Omental fat pad (tissue), 4 donors: Measurements from ENCODE around the gene MAIP1. TPM values are rescaled to one million over a fixed set of nuclear protein-coding genes. Genes with fewer than 3 reads are reported as not detected.
A peak's percentile ranks its signal among the peaks of the same experiment; 100 is the strongest.

Source experiments
- ATAC-seq: fragments of 150-250 bp; one replicate; pipeline ENCODE4 v1.9.1; 2016; ENCODE audit warnings: mild to moderate bottlenecking, moderate library complexity; ENCODE audit not compliant: low FRiP score
- DNase-seq: peaks from one replicate; pipeline ENCODE4 v3.0.0-alpha.2; 2019; ENCODE audit warnings: low spot score
- total RNA-seq, 4 donors: library from RNA; depleted of rRNA; stranded (reverse); fragments of >200 nt; gene quantifications; one replicate each; pipeline ENCODE4 v1.1.0, GENCODE V29; 2016
- TF ChIP-seq, protein P1 (sequence below), 3 donors: fragments of 450-650 bp; IDR thresholded peaks; one replicate each; pipeline ENCODE4 v1.5.1; 2016 to 2017; ENCODE audit warnings: antibody characterized with exemption in 3 of 3, mild to moderate bottlenecking in 3 of 3, moderate library complexity in 2 of 3

Gene MAIP1
- total RNA-seq, 4 donors from 2014 or later: 10.2 to 21.7 (median 20.0) TPM

DNA sequence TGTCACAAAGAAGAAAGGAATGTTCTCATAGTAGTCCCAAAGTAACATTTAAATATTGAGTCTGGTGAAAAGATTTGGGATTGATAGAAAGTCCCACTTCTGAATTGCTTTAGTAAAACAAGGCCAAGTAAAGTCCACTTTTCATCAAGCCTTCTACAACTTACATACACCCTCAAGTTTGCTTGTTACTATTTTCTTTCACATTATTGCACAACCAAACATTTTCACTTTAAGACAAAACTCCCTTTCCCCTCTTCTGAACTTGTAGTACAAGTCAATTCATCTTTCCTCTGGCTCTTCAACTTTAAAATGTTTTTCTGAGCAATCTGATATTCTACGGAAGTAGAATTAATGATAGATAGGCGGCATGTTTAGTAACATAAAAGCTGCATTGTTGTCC lies 11.0 kb downstream of the MAIP1 start:
- TF ChIP-seq, protein P1, sequence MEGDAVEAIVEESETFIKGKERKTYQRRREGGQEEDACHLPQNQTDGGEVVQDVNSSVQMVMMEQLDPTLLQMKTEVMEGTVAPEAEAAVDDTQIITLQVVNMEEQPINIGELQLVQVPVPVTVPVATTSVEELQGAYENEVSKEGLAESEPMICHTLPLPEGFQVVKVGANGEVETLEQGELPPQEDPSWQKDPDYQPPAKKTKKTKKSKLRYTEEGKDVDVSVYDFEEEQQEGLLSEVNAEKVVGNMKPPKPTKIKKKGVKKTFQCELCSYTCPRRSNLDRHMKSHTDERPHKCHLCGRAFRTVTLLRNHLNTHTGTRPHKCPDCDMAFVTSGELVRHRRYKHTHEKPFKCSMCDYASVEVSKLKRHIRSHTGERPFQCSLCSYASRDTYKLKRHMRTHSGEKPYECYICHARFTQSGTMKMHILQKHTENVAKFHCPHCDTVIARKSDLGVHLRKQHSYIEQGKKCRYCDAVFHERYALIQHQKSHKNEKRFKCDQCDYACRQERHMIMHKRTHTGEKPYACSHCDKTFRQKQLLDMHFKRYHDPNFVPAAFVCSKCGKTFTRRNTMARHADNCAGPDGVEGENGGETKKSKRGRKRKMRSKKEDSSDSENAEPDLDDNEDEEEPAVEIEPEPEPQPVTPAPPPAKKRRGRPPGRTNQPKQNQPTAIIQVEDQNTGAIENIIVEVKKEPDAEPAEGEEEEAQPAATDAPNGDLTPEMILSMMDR (IDR thresholded peaks at IDR 0.05): no peak
- no peak for ATAC-seq
- no peak for DNase-seq

DNA sequence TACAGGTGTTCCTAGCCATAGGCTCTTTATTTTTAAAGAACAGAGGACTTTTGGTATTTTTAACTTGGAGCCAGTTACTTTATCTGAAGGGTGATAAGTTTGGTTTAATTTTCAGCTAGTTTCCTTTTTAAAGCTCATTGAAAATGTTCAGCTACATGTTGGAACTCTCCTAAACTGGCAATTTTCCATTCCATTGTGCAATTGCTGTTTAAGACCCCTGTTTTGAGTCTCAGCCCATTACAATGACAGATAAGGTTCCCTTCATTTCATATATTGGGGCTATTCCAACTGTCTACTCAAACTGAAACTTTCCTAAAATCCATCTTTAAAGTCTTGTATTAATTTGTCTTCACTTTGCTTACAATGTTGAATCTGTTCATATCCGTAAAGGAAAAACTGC lies 11.6 kb downstream of the MAIP1 start:
- ATAC-seq (no peak), DNase-seq (no peak)
- TF ChIP-seq, protein P1 (IDR thresholded peaks at IDR 0.05): no peak

DNA sequence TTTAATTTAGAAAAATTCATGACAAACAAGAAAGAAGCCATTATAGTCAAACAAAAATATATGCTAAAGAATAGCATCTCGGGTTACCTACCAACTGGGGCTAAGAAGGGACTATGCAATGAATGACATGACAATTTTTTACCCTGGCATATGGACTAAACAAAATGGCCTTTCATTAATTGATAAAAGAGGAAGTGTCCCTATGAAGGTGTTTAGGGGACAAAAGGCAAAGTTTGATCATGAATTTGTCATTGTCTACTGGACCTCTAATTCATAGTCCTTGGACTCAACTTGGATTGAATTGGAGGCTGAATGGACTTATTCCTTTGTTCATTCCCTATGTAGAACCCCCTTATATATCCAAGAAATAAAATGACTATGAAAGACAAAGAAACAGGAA lies 12.7 kb downstream of the MAIP1 start:
- ATAC-seq: no peak
- no peak for DNase-seq
- TF ChIP-seq, protein P1 (IDR thresholded peaks at IDR 0.05): no peak

DNA sequence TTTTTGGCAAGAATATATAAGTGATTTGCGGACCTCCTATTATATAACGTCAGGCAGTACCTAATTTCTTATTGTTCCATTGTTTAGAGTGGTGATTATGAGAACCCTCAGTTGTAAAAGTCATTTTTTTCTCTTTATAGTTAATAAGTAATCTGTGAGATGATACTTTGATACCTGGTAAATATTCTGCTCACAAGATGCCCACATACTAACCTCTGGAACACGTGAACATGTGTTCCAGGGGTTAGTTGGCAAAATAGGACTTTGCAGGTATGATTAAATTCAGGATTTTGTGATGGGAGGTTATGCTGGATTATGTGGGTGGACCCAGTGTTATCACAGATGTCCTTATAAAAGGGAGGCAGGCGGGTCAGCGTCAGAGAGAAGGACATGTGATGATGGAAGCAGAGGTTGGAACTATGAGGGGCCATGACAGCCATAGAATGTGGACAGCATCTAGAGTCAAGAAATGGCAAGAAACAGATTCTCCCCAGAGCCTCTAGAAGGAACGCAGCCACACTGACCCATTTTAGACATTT lies 16.8 kb downstream of the MAIP1 start:
- DNase-seq (no peak), ATAC-seq (no peak)
- TF ChIP-seq, protein P1 (IDR thresholded peaks at IDR 0.05): no peak

DNA sequence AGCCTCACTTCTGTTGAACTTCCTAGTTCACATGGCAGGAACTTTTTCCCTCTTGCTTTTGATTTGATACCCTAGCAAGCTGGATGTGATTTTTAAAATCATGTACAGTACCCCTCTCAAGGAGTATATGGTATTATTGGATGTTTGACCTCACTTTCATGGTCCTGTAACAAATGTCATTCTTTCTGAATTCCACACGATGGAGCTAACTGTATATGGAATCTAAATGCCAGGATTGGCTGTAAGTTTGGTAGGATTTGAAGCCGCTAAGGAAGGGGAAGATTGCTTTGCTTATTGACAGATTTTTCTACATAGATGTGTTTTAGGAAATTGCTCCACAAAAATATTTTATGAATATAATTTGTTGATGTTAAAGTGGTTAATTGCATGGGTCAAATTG lies 18.3 kb downstream of the MAIP1 start:
- no peak for ATAC-seq
- DNase-seq: no peak
- TF ChIP-seq, protein P1 (IDR thresholded peaks at IDR 0.05): no peak

DNA sequence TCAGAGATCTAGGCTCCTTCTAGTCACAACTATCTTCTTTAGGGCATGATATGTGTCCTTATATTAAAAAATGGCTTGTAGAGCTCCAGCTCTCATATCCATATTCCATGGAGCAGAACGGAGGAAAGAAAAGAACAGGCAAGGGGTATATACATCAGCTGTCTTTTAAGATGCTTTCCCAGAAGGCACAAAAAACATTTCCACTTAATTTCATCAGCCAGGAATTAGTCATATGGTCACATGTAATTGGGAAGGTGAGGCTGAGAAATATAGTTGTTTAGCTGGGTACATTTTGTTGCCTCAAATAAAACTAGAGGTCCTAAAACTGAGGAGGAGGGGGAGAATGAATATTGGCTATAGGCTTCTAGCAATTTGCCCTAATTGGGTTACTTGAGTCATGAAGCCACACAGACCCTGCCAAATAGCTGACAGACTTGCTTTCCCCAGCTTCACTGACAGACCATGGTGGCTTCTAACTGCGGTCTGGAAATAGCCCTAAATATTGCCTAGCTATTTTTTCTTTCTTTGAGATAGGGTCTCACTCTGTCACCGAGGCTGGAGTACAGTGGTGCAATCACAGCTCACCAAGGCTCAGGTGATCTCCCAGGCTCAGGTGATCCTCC lies 20.0 kb downstream of the MAIP1 start:
- no peak for ATAC-seq
- TF ChIP-seq, protein P1 (IDR thresholded peaks at IDR 0.05): no peak
- no peak for DNase-seq

DNA sequence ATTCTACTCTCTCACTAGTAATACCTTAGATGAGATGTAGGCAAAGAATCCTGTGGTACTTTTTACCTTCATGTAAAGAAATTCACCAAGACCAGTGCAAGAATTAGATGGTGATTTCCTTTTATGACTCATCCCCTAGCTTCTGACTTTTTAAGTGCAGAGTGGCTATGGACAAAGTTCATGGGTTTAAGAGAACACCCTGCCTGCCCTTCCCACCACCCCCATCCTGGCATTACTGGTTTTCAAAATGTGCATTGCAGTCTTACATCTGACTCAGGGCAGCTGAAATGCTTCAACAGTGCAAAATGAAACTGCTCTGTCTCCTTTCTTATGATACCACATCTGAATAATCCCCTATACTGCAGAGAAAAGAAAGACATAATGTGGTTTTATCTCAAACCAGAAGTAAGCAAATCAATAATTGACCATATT lies 22.6 kb downstream of the MAIP1 start:
- peak; percentile 68 for ATAC-seq

More for the DNA sequence above, 22.6 kb downstream of the MAIP1 start:
- DNase-seq: no peak
- TF ChIP-seq, protein P1 (IDR thresholded peaks at IDR 0.05): no peak
